Fibroblast of pulmonary artery (primary cell): ENCODE results near the gene METTL27.
"Not testable (repeated sequence)": the region's sequence is repeated elsewhere in the genome, so short reads cannot be mapped to it uniquely, and the experiment has no call there.

Experiments
- DNase-seq: peaks from one replicate; pipeline ENCODE4 v3.0.0-alpha.2; 2010; ENCODE audit warnings: low read depth
- H3K4me3 ChIP-seq: replicated peaks from 2 replicates; pipeline ENCODE4 v1.5.1; 2011; ENCODE audit warnings: low read depth, mild to moderate bottlenecking, control low read depth, low read length, moderate library complexity
- CTCF ChIP-seq: IDR thresholded peaks from 2 replicates; pipeline ENCODE4 v1.5.1; 2011; ENCODE audit warnings: mild to moderate bottlenecking, control low read depth, low read length, inconsistent platforms; ENCODE audit errors: missing control alignments

METTL27 gene

GRCh38 chr7:73852500-73852899 is 10.2 kb upstream of the METTL27 start:
- no peak for TF ChIP-seq CTCF
- no peak for DNase-seq
- H3K4me3 ChIP-seq: no peak overlapping the region

- peak; percentile 95 for DNase-seq
- no peak overlapping the region for H3K4me3 ChIP-seq
- no peak for TF ChIP-seq CTCF
Measured at GRCh38 chr7:73851410-73852338, 9.4 kb upstream of the METTL27 start.

- no peak overlapping the region for H3K4me3 ChIP-seq
- DNase-seq: peak; percentile 98
- no peak for TF ChIP-seq CTCF
Measured at GRCh38 chr7:73850781-73851207, 8.5 kb upstream of the METTL27 start.

GRCh38 chr7:73847941-73848723 is 5.8 kb upstream of the METTL27 start:
- no peak overlapping the region for H3K4me3 ChIP-seq
- no peak for TF ChIP-seq CTCF
- no peak for DNase-seq

- peak; percentile 36 for DNase-seq
Measured at GRCh38 chr7:73845701-73846195, 3.4 kb upstream of the METTL27 start.

GRCh38 chr7:73844848-73845460 is 2.6 kb upstream of the METTL27 start:
- peak; percentile 50 for DNase-seq
- no peak for TF ChIP-seq CTCF
- no peak overlapping the region for H3K4me3 ChIP-seq

More at GRCh38 chr7:73845701-73846195, 3.4 kb upstream of the METTL27 start:
- not testable (repeated sequence) for H3K4me3 ChIP-seq

- DNase-seq: no peak
- H3K4me3 ChIP-seq: no peak overlapping the region
- TF ChIP-seq CTCF: no peak
Measured at GRCh38 chr7:73844131-73844547, 1.8 kb upstream of the METTL27 start.
